OCI-LY3 (cell line): ENCODE data around the gene NPHP1.

Experiments
- CTCF ChIP-seq: fragments of 200-600, 300-600 bp; sonication (generic); IDR thresholded peaks from 2 replicates; pipeline ENCODE4 v1.5.1; 2014; ENCODE audit warnings: antibody characterized with exemption, low read length, low read depth
- EZH2phosphoT487 ChIP-seq: fragments of 200-600 bp; shearing (Covaris generic); IDR thresholded peaks from 2 replicates; pipeline ENCODE4 v1.6.1; 2018; ENCODE audit warnings: antibody characterized with exemption, mixed run types, low read depth

- no peak for TF ChIP-seq CTCF
- TF ChIP-seq EZH2phosphoT487 = no peak
These were observed 90.7 kb downstream of the NPHP1 start for GRCh38 chr2:110113961-110114591.
